Measurements from ENCODE around the gene DDX51. TPM values are rescaled to one million over a fixed set of nuclear protein-coding genes. Genes with fewer than 3 reads are reported as not detected.

Gene DDX51
- total RNA-seq, 1 experiment from 2014 or later, result 16.2 TPM

DNA sequence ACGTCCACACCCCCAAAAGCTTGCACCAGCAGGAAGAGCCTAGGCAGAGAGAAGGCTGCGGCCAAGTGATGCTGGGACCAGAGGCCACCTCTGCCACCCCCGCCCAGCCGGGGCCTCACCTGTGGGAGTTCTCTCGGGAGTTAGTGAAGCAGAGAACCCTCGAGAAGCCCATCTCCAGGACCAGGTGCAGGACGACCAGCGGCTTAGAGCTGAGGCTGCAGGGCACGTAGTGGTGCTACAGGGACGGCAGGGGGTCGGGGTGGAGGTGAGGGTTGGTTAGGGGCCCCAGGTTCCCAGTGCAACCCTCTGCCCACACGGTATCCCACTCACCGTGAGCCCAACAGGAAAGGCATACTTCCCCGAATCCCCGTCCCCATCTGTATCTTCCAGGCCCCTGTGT, 3.6 kb downstream of the DDX51 start:
- no peak overlapping the region for H2AFZ ChIP-seq
- peaks cover 16% of the 10 kb centered on the region for H3K36me3 ChIP-seq (ENCODE audit: low read depth)
- H3K4me2 ChIP-seq, result no peak overlapping the region
- H3K27ac ChIP-seq, result no peak overlapping the region
- DNase-seq, result no peak
- H3F3A ChIP-seq (ENCODE audit: insufficient read depth, low read depth), result peaks cover 5% of the 10 kb centered on the region; the same call in 1 of the 2 replicates
- peaks cover 13% of the 10 kb centered on the region for H3K4me1 ChIP-seq (replicated peaks; ENCODE audit: insufficient read depth)
- no peaks in the 10 kb centered on the region for H3K9me3 ChIP-seq (ENCODE audit: insufficient read depth, low read depth)
- no peaks in the 10 kb centered on the region for H3K9me2 ChIP-seq (ENCODE audit: insufficient read depth)
- peaks cover 27% of the 10 kb centered on the region for H3K79me2 ChIP-seq (ENCODE audit: low read depth)
- no peaks in the 10 kb centered on the region for H3K27me3 ChIP-seq (ENCODE audit: insufficient read depth, low read depth)
- 0 out of 2 replicates have a peak, but pooled peaks cover 6% of the 10 kb centered on the region for H4K20me1 ChIP-seq (ENCODE audit: insufficient read depth)
- POLR2A ChIA-PET (ENCODE audit: unreplicated experiment), result no interaction called here
- CTCF ChIA-PET, result no interaction called here
- intact Hi-C loops (cut with micrococcal nuclease; ENCODE audit: unreplicated experiment), result no loop called here
- no TSS peak for BruUV-seq (replicated peaks)
- H3K4me3 ChIP-seq, result no peak overlapping the region
- TF ChIP-seq, protein P1, sequence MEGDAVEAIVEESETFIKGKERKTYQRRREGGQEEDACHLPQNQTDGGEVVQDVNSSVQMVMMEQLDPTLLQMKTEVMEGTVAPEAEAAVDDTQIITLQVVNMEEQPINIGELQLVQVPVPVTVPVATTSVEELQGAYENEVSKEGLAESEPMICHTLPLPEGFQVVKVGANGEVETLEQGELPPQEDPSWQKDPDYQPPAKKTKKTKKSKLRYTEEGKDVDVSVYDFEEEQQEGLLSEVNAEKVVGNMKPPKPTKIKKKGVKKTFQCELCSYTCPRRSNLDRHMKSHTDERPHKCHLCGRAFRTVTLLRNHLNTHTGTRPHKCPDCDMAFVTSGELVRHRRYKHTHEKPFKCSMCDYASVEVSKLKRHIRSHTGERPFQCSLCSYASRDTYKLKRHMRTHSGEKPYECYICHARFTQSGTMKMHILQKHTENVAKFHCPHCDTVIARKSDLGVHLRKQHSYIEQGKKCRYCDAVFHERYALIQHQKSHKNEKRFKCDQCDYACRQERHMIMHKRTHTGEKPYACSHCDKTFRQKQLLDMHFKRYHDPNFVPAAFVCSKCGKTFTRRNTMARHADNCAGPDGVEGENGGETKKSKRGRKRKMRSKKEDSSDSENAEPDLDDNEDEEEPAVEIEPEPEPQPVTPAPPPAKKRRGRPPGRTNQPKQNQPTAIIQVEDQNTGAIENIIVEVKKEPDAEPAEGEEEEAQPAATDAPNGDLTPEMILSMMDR (conservative IDR thresholded peaks at IDR 0.05), result no peak
- no peak for TF ChIP-seq EZH2 (IDR thresholded peaks at IDR 0.05; ENCODE audit: low read depth)

DNA sequence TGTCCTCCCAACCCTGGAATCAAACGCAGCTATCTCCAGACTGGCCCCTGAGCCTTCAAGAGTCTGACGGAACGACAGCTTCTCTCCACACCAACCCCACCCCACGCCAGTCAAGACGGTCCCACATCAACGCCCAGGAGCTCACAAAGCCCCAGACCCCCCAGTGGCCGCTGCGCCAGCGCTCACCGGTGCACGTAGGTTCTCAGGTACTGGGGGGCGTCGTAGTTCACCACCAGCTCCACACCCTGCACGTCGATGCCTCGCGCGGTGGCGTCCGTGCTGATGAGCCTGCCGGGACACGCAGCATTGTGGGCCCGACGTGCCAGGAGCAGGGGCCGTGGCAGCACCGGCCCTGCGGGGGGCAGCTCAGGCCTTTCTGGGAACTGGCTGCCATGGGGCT, 4.2 kb downstream of the DDX51 start:
- Histone ChIP-seq H3K4me1 (replicated peaks; ENCODE audit: insufficient read depth) (peaks cover 8% of the 10 kb centered on the region), H3K4me2 (no peak overlapping the region), H3K79me2 (ENCODE audit: low read depth) (peaks cover 21% of the 10 kb centered on the region), H3K9me2 (ENCODE audit: insufficient read depth) (no peaks in the 10 kb centered on the region), H3K4me3 (no peak overlapping the region), H3K27ac (no peak overlapping the region), H3K27me3 (ENCODE audit: insufficient read depth, low read depth) (no peaks in the 10 kb centered on the region), H4K20me1 (ENCODE audit: insufficient read depth) (0 out of 2 replicates have a peak, but pooled peaks cover 6% of the 10 kb centered on the region), H3K9me3 (ENCODE audit: insufficient read depth, low read depth) (no peaks in the 10 kb centered on the region), H2AFZ (no peak overlapping the region), H3F3A (ENCODE audit: insufficient read depth, low read depth) (peaks cover 5% of the 10 kb centered on the region; the same call in 1 of the 2 replicates), H3K36me3 (ENCODE audit: low read depth) (peaks cover 16% of the 10 kb centered on the region)
- ChIA-PET POLR2A (ENCODE audit: unreplicated experiment) (no interaction called here), CTCF (no interaction called here)
- intact Hi-C loops (cut with micrococcal nuclease; ENCODE audit: unreplicated experiment), result no loop called here
- BruUV-seq (replicated peaks), result no TSS peak
- DNase-seq, result no peak
- TF ChIP-seq, protein P1 (conservative IDR thresholded peaks at IDR 0.05), result no peak
- no peak for TF ChIP-seq EZH2 (IDR thresholded peaks at IDR 0.05; ENCODE audit: low read depth)

DNA sequence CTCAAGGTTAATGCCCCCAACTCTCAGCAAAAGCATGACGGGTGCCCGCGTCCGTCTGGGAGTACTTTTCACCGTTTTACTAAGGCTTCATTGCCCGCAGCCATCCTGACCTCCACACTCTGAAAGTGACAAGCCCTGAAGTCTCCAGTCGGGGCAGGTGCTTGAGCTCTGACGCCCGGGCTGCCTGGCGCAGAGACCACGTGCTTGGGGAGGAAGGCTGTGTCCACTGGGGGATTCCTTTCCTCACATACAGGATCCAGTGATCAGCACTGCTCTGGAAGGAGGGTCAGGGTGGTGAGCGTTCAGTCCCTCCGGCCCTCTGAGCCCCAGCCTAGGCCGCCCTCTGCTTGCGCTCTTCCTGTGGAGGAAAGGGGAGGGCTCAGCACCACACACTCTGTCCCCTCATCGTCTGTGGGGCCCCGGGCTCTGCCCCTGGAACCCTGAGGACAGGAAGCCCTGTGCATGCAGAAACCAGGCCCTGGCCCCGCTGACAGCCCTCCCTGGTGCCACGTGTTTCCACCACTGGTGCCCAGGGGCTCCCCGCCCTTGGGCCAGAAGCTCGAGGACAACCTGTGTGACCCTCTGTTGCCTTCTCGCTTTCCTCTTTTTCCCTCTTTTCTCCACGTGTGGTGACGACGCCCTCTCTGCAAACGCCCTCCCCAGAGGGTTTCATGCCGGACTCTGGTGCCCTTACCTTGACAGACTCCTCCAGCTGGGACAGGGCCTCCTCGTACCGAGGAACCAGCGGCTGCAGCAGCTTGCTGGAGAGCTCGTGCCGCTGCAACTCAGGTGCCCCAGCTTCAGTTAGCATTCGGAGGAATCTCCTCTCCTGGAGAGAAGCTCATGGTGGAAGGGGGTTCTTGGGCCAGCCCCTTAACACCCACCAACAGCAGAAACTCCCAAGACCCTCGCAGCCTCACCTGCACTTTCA, 4.9 kb downstream of the DDX51 start:
- H3K27me3 ChIP-seq (ENCODE audit: insufficient read depth, low read depth), result no peaks in the 10 kb centered on the region
- no peak overlapping the region for H3K27ac ChIP-seq
- peaks cover 5% of the 10 kb centered on the region; the same call in 1 of the 2 replicates for H3F3A ChIP-seq (ENCODE audit: insufficient read depth, low read depth)
- H2AFZ ChIP-seq, result no peak overlapping the region
- no peaks in the 10 kb centered on the region for H3K9me2 ChIP-seq (ENCODE audit: insufficient read depth)
- 0 out of 2 replicates have a peak, but pooled peaks cover 6% of the 10 kb centered on the region for H4K20me1 ChIP-seq (ENCODE audit: insufficient read depth)
- BruUV-seq (replicated peaks), result no TSS peak
- peaks cover 16% of the 10 kb centered on the region for H3K36me3 ChIP-seq (ENCODE audit: low read depth)
- no peak overlapping the region for H3K4me2 ChIP-seq
- CTCF ChIA-PET, result no interaction called here
- intact Hi-C loops (cut with micrococcal nuclease; ENCODE audit: unreplicated experiment), result no loop called here
- no peak for DNase-seq
- H3K4me3 ChIP-seq, result no peak overlapping the region
- peaks cover 8% of the 10 kb centered on the region for H3K4me1 ChIP-seq (replicated peaks; ENCODE audit: insufficient read depth)
- peaks cover 15% of the 10 kb centered on the region for H3K79me2 ChIP-seq (ENCODE audit: low read depth)
- POLR2A ChIA-PET (ENCODE audit: unreplicated experiment), result no interaction called here
- TF ChIP-seq EZH2 (IDR thresholded peaks at IDR 0.05; ENCODE audit: low read depth), result no peak
- TF ChIP-seq, protein P1 (conservative IDR thresholded peaks at IDR 0.05), result no peak
- H3K9me3 ChIP-seq (ENCODE audit: insufficient read depth, low read depth), result no peaks in the 10 kb centered on the region

All from PC-9 (cell line).